HepG2 (cell line): ENCODE results near the gene GADD45A. TPM values are rescaled to one million over a fixed set of nuclear protein-coding genes. Genes with fewer than 3 reads are reported as not detected.

Source experiments
- ARNTL ChIP-seq: sonication (generic); formaldehyde crosslinking; IDR thresholded peaks from 2 replicates; pipeline ENCODE4 v1.4.0; 2020; ENCODE audit warnings: mild to moderate bottlenecking, missing genetic modification reagents
- CC2D1A ChIP-seq: sonication (generic); formaldehyde crosslinking; IDR thresholded peaks from 2 replicates; pipeline ENCODE4 v1.8.1; 2023; ENCODE audit warnings: mild to moderate bottlenecking, missing genetic modification reagents
- CCDC6 ChIP-seq: sonication (generic); formaldehyde crosslinking; IDR thresholded peaks from 2 replicates; pipeline ENCODE4 v1.8.1; 2022; ENCODE audit warnings: mild to moderate bottlenecking, missing genetic modification reagents, moderate library complexity
- DR1 ChIP-seq: sonication (generic); formaldehyde crosslinking; IDR thresholded peaks from 2 replicates; pipeline ENCODE4 v1.8.0; 2021; ENCODE audit warnings: mild to moderate bottlenecking, missing genetic modification reagents, inconsistent platforms
- FOSL1 ChIP-seq: sonication (generic); formaldehyde crosslinking; IDR thresholded peaks from 2 replicates; pipeline ENCODE4 v1.9.0; 2021; ENCODE audit warnings: missing genetic modification reagents, borderline replicate concordance
- FOXO1 ChIP-seq: sonication (generic); formaldehyde crosslinking; IDR thresholded peaks from 2 replicates; pipeline ENCODE4 v1.4.0; 2020; ENCODE audit warnings: missing genetic modification reagents
- GABPB1 ChIP-seq: IDR thresholded peaks from 2 replicates; pipeline ENCODE4 v1.6.1; 2016; ENCODE audit warnings: mild to moderate bottlenecking, missing genetic modification reagents, moderate library complexity, missing compliant biosample characterization
- HNRNPLL ChIP-seq: fragments of 200-400 bp; formaldehyde crosslinking; IDR thresholded peaks from 2 replicates; pipeline ENCODE4 v1.6.1; 2017; ENCODE audit warnings: mild to moderate bottlenecking, low read depth, low read length; ENCODE audit not compliant: poor library complexity, severe bottlenecking
- NCOA1 ChIP-seq: sonication (generic); formaldehyde crosslinking; IDR thresholded peaks from 2 replicates; pipeline ENCODE4 v1.9.0; 2021; ENCODE audit warnings: missing genetic modification reagents
- NCOA2 ChIP-seq: sonication (generic); formaldehyde crosslinking; IDR thresholded peaks from 2 replicates; pipeline ENCODE4 v1.8.0; 2022; ENCODE audit warnings: inconsistent platforms
- SMARCE1 ChIP-seq: fragments of 450-650 bp; IDR thresholded peaks from 2 replicates; pipeline ENCODE4 v1.6.1; 2017; ENCODE audit warnings: borderline replicate concordance
- ZNF33B ChIP-seq: sonication (generic); formaldehyde crosslinking; IDR thresholded peaks from 2 replicates; pipeline ENCODE4 v1.5.1; 2020; ENCODE audit warnings: mild to moderate bottlenecking, missing genetic modification reagents
- ZNF558 ChIP-seq: sonication (generic); formaldehyde crosslinking; IDR thresholded peaks from 2 replicates; pipeline ENCODE4 v1.9.0; 2022; ENCODE audit warnings: mild to moderate bottlenecking, missing genetic modification reagents, borderline replicate concordance
- ZNF572 ChIP-seq: sonication (generic); formaldehyde crosslinking; IDR thresholded peaks from 2 replicates; pipeline ENCODE4 v1.5.1; 2020; ENCODE audit warnings: mild to moderate bottlenecking, missing genetic modification reagents
- ZNF761 ChIP-seq: sonication (generic); formaldehyde crosslinking; conservative IDR thresholded peaks from 2 replicates; pipeline ENCODE4 v1.4.0; 2020; ENCODE audit warnings: mild to moderate bottlenecking, missing genetic modification reagents
- ZNF781 ChIP-seq: sonication (generic); formaldehyde crosslinking; IDR thresholded peaks from 2 replicates; pipeline ENCODE4 v1.5.1; 2020; ENCODE audit warnings: borderline replicate concordance, mild to moderate bottlenecking, missing genetic modification reagents; ENCODE audit errors: not compliant biosample characterization
- ZSCAN9 ChIP-seq: IDR thresholded peaks from 2 replicates; pipeline ENCODE4 v1.6.1; 2016; ENCODE audit warnings: borderline replicate concordance
- polyA plus RNA-seq, 8 experiments: library from polyadenylated mRNA; depleted of rRNA in 3 of 8; stranded (reverse) in 7 of 8; unstranded in 1 of 8; fragments of >200 nt; fragmentation: Illumina TruSeq in 4 of 8; extraction: Trizol in 4 of 8; gene quantifications; 2 replicates each; pipeline versions ENCODE4 v1.2.1 to v1.2.3, GENCODE V29; 2011 to 2016; ENCODE audit warnings: low read depth in 4 of 8, missing spikeins in 1 of 8, mixed read lengths in 1 of 8; ENCODE audit not compliant: insufficient read depth in 1 of 8
- total RNA-seq, 5 experiments: library from RNA; depleted of rRNA; stranded (reverse); fragments of >200 nt; fragmentation: Illumina TruSeq; extraction: Trizol; gene quantifications; 2 replicates each; pipeline ENCODE4 v1.2.3, GENCODE V29; 2016; ENCODE audit warnings: low read depth in 1 of 5
- TF ChIP-seq, protein P1 (sequence below), 2 experiments: fragments of 450-650 bp in 1 of 2; sonication (generic) in 1 of 2; formaldehyde crosslinking; IDR thresholded peaks; 2 replicates each; pipeline versions ENCODE4 v1.5.0 to v1.8.0; 2020 to 2022; ENCODE audit warnings: mild to moderate bottlenecking in 1 of 2, missing genetic modification reagents in 1 of 2
- TF ChIP-seq, protein P2 (sequence below): sonication (generic); formaldehyde crosslinking; IDR thresholded peaks from 2 replicates; pipeline ENCODE4 v1.8.0; 2022; ENCODE audit warnings: mild to moderate bottlenecking, missing genetic modification reagents, moderate library complexity
- TF ChIP-seq, protein P3 (sequence below): sonication (generic); formaldehyde crosslinking; IDR thresholded peaks from 2 replicates; pipeline ENCODE4 v1.8.0; 2022; ENCODE audit warnings: mild to moderate bottlenecking, missing genetic modification reagents
- TF ChIP-seq, protein P4 (sequence below): conservative IDR thresholded peaks from 2 replicates; pipeline ENCODE4 v1.6.1; 2018; ENCODE audit warnings: missing genetic modification reagents
- TF ChIP-seq, protein P5 (sequence below): sonication (generic); formaldehyde crosslinking; IDR thresholded peaks from 2 replicates; pipeline ENCODE4 v1.8.0; 2022; ENCODE audit warnings: mild to moderate bottlenecking, missing genetic modification reagents; ENCODE audit not compliant: insufficient replicate concordance
- TF ChIP-seq, protein P6 (sequence below): sonication (generic); formaldehyde crosslinking; IDR thresholded peaks from 2 replicates; pipeline ENCODE4 v1.5.0; 2020; ENCODE audit warnings: missing genetic modification reagents

Gene GADD45A
- total and polyA plus RNA-seq, 2 of the 13 experiments (the other 11 are each of a cell fraction or from before 2014, with no cell fraction given), result 33.2 to 46.2 TPM

DNA sequence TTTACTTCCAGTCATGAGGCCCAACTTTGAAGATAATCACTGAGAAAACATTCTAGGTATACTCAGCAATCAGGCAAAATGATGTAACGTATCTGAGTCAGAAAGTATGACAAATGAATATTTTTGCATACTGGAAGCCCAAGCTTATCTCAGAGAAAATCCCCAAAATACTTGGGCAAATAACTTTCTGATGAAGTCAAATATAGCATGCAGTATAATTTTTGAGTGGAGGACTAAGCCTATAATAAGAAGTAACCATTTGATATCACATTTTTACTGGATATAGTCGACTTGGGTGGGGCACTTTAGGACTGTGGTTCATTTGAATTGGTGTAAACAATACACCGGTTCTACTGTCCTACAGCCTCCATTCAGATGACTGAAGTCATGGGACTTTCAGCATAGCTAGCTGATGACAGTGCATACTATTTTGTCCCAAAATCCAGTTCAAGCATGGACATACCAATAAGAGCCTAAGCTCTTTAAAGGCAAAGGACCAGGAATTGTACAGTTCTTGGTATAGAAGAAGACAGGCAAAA is 2.3 kb upstream of the GADD45A start (continued):
- TF ChIP-seq CCDC6 (CRISPR knock-in tag), result no peak
- TF ChIP-seq ARNTL, result no peak
- no peak for TF ChIP-seq GABPB1
- TF ChIP-seq ZNF558, result no peak
- TF ChIP-seq, protein P1, sequence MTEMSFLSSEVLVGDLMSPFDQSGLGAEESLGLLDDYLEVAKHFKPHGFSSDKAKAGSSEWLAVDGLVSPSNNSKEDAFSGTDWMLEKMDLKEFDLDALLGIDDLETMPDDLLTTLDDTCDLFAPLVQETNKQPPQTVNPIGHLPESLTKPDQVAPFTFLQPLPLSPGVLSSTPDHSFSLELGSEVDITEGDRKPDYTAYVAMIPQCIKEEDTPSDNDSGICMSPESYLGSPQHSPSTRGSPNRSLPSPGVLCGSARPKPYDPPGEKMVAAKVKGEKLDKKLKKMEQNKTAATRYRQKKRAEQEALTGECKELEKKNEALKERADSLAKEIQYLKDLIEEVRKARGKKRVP (CRISPR knock-in tag; IDR thresholded peaks at IDR 0.05), result peak in 1 of 2 experiments; percentile 72; a peak in 2 of 4 replicates
- TF ChIP-seq DR1, result no peak
- TF ChIP-seq FOSL1 (CRISPR knock-in tag), result peak; percentile 23; the same call in 1 of the 2 replicates
- no peak for TF ChIP-seq ZNF33B (CRISPR knock-in tag)
- TF ChIP-seq ZNF781 (CRISPR knock-in tag), result no peak
- TF ChIP-seq ZNF761, result no peak
- TF ChIP-seq NCOA1 (CRISPR knock-in tag), result no peak
- TF ChIP-seq, protein P2, sequence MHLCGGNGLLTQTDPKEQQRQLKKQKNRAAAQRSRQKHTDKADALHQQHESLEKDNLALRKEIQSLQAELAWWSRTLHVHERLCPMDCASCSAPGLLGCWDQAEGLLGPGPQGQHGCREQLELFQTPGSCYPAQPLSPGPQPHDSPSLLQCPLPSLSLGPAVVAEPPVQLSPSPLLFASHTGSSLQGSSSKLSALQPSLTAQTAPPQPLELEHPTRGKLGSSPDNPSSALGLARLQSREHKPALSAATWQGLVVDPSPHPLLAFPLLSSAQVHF (CRISPR knock-in tag), result no peak
- no peak for TF ChIP-seq ZSCAN9 (CRISPR knock-in tag)
- no peak for TF ChIP-seq SMARCE1
- TF ChIP-seq ZNF572, result no peak
- TF ChIP-seq FOXO1 (CRISPR knock-in tag), result no peak
- TF ChIP-seq, protein P3, sequence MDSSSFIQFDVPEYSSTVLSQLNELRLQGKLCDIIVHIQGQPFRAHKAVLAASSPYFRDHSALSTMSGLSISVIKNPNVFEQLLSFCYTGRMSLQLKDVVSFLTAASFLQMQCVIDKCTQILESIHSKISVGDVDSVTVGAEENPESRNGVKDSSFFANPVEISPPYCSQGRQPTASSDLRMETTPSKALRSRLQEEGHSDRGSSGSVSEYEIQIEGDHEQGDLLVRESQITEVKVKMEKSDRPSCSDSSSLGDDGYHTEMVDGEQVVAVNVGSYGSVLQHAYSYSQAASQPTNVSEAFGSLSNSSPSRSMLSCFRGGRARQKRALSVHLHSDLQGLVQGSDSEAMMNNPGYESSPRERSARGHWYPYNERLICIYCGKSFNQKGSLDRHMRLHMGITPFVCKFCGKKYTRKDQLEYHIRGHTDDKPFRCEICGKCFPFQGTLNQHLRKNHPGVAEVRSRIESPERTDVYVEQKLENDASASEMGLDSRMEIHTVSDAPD (CRISPR knock-in tag), result no peak
- TF ChIP-seq, protein P4, sequence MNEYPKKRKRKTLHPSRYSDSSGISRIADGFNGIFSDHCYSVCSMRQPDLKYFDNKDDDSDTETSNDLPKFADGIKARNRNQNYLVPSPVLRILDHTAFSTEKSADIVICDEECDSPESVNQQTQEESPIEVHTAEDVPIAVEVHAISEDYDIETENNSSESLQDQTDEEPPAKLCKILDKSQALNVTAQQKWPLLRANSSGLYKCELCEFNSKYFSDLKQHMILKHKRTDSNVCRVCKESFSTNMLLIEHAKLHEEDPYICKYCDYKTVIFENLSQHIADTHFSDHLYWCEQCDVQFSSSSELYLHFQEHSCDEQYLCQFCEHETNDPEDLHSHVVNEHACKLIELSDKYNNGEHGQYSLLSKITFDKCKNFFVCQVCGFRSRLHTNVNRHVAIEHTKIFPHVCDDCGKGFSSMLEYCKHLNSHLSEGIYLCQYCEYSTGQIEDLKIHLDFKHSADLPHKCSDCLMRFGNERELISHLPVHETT (CRISPR knock-in tag), result no peak
- no peak for TF ChIP-seq NCOA2 (CRISPR knock-in tag)
- TF ChIP-seq, protein P5, sequence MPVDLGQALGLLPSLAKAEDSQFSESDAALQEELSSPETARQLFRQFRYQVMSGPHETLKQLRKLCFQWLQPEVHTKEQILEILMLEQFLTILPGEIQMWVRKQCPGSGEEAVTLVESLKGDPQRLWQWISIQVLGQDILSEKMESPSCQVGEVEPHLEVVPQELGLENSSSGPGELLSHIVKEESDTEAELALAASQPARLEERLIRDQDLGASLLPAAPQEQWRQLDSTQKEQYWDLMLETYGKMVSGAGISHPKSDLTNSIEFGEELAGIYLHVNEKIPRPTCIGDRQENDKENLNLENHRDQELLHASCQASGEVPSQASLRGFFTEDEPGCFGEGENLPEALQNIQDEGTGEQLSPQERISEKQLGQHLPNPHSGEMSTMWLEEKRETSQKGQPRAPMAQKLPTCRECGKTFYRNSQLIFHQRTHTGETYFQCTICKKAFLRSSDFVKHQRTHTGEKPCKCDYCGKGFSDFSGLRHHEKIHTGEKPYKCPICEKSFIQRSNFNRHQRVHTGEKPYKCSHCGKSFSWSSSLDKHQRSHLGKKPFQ (CRISPR knock-in tag), result no peak
- TF ChIP-seq, protein P6, sequence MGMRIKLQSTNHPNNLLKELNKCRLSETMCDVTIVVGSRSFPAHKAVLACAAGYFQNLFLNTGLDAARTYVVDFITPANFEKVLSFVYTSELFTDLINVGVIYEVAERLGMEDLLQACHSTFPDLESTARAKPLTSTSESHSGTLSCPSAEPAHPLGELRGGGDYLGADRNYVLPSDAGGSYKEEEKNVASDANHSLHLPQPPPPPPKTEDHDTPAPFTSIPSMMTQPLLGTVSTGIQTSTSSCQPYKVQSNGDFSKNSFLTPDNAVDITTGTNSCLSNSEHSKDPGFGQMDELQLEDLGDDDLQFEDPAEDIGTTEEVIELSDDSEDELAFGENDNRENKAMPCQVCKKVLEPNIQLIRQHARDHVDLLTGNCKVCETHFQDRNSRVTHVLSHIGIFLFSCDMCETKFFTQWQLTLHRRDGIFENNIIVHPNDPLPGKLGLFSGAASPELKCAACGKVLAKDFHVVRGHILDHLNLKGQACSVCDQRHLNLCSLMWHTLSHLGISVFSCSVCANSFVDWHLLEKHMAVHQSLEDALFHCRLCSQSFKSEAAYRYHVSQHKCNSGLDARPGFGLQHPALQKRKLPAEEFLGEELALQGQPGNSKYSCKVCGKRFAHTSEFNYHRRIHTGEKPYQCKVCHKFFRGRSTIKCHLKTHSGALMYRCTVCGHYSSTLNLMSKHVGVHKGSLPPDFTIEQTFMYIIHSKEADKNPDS, result no peak
- TF ChIP-seq CC2D1A, result no peak
- no peak for TF ChIP-seq HNRNPLL
